IPS DF 6.9 (cell line): ENCODE data around the gene KYAT1.
"Not testable (repeated sequence)": the region's sequence is repeated elsewhere in the genome, so short reads cannot be mapped to it uniquely, and the experiment has no call there.

Experiments
- DNase-seq: peaks from one replicate; pipeline ENCODE4 v3.0.0-alpha.2; 2013; ENCODE audit warnings: low read depth, low spot score
- H3K27ac ChIP-seq: one replicate; pipeline ENCODE4 v1.5.1; 2013; ENCODE audit warnings: low read length, control low read depth
- H3K27me3 ChIP-seq: 2 replicates; pipeline ENCODE4 v1.6.1; 2013; ENCODE audit warnings: mild to moderate bottlenecking, low read length; ENCODE audit not compliant: control insufficient read depth, insufficient read depth
- H3K36me3 ChIP-seq: 2 replicates; pipeline ENCODE4 v1.6.1; 2013; ENCODE audit warnings: low read length; ENCODE audit not compliant: control insufficient read depth, insufficient read depth
- H3K4me1 ChIP-seq: 2 replicates; pipeline ENCODE4 v1.6.1; 2013; ENCODE audit warnings: low read length; ENCODE audit not compliant: control insufficient read depth, insufficient read depth
- H3K4me3 ChIP-seq: 2 replicates; pipeline ENCODE4 v1.5.1; 2013; ENCODE audit warnings: mild to moderate bottlenecking, low read length
- H3K9me3 ChIP-seq: 2 replicates; pipeline ENCODE4 v1.6.1; 2013; ENCODE audit warnings: low read length, inconsistent platforms; ENCODE audit not compliant: control insufficient read depth, insufficient read depth
- WGBS: extraction: QIAGEN DNeasy Blood & Tissue Kit; methylation state at CpG from one replicate; pipeline ENCODE4 v1.1.7; 2013; ENCODE audit warnings: mixed read lengths, missing lambda C conversion rate; ENCODE audit not compliant: insufficient read length, insufficient coverage; 5-methylcytosine and 5-hydroxymethylcytosine counted together

The KYAT1 gene

GRCh38 chr9:128810873-128811272 is 70.9 kb downstream of the KYAT1 start:
- WGBS, result no CpG with 5 or more reads among the region's 5 CpGs
- no peak overlapping the region for H3K27ac ChIP-seq

DNA sequence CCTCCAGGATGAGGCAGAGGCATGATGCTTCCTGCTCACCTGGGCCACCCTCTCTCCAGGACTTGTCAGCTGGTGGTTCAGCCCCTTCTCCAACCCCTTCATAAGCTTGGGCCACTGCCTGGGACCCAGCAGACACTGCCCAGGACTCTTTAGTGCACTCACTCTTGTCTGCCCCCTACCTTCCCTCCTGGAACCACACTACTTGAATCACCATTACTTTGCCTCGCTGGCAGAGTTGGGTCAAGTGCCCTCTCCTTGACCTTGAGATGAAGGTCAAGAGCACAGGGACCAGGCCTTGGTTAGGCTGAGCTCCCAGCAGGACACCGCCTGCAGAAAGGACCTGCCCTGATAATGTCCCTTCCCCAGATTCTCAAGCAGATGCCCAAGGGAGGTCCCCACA is 71.9 kb downstream of the KYAT1 start:
- H3K27me3 ChIP-seq, result no peaks in the 10 kb centered on the region
- peaks cover 17% of the 10 kb centered on the region for H3K36me3 ChIP-seq
- DNase-seq, result no peak
- H3K9me3 ChIP-seq, result no peaks in the 10 kb centered on the region
- WGBS, result no CpG with 5 or more reads among the region's 2 CpGs
- no peaks in the 10 kb centered on the region for H3K4me1 ChIP-seq
- H3K27ac ChIP-seq, result no peak overlapping the region
- no peak overlapping the region for H3K4me3 ChIP-seq

More at GRCh38 chr9:128810873-128811272, 70.9 kb downstream of the KYAT1 start:
- no peaks in the 10 kb centered on the region for H3K4me1 ChIP-seq
- H3K36me3 ChIP-seq, result peaks cover 14% of the 10 kb centered on the region
- H3K4me3 ChIP-seq, result no peak overlapping the region
- H3K27me3 ChIP-seq, result no peaks in the 10 kb centered on the region
- H3K9me3 ChIP-seq, result no peaks in the 10 kb centered on the region
- DNase-seq, result no peak

DNA sequence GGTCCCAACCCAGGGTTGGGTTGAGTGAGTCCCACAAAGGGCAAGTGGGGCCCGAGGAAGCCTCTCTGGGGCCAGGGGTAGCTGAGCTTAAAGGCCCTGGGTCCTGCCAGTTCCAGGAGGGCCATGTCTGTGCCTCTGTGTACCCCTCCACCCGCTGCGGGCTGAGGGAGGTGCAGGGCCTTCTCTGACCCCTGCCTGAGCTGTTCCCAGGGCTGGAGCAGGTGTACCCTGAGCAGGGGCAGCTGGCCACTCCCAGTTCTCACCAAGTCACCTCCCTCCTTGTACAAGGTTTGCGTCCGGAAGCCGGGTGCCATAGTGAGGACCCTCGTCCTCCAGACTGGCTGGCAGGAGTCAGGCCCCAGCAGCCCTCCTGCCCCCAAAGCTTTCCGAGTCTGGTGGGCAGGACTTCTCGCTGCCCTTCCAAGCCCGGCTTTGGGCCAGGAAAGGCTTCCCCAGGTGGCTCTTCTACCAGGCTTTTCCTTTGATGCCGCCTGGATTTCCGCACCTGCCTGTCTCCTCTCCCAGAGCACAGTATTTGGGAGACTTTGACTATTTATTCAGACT is 72.6 kb downstream of the KYAT1 start:
- H3K27me3 ChIP-seq, result no peaks in the 10 kb centered on the region
- no peak overlapping the region for H3K4me3 ChIP-seq
- H3K9me3 ChIP-seq, result no peaks in the 10 kb centered on the region
- no peak overlapping the region for H3K27ac ChIP-seq
- H3K4me1 ChIP-seq, result no peaks in the 10 kb centered on the region
- no CpG with 5 or more reads among the region's 12 CpGs for WGBS
- no peak for DNase-seq
- H3K36me3 ChIP-seq, result peaks cover 17% of the 10 kb centered on the region

- DNase-seq, result no peak
- H3K36me3 ChIP-seq, result peaks cover 21% of the 10 kb centered on the region
Observed at GRCh38 chr9:128808543-128808942, 73.2 kb downstream of the KYAT1 start.

DNA sequence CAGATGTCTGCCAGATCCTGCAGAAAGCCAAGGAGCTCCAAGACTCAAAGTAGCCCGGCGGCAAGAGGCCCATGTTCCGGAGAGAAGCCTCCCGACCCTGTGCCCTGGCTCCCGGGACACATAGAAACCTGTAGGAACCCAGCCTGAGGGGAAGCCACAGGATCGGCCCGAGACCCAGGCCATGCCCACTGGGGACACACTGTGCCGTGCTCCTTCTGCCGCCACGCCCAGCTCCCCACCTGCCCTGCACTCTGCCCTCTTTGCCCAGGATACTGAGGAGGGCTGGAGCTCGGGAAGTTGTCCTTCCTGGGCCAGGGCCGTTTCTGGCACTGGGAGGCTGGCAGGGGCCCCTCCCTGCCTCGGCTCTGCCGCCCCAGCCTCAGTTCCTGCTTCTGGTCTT is 73.9 kb downstream of the KYAT1 start:
- Histone ChIP-seq H3K9me3 (no peaks in the 10 kb centered on the region), H3K4me1 (no peaks in the 10 kb centered on the region), H3K4me3 (no peak overlapping the region), H3K27me3 (no peaks in the 10 kb centered on the region), H3K27ac (no peak overlapping the region), H3K36me3 (peaks cover 24% of the 10 kb centered on the region)
- no peak for DNase-seq
- WGBS, result no CpG with 5 or more reads among the region's 14 CpGs

More at GRCh38 chr9:128808543-128808942, 73.2 kb downstream of the KYAT1 start:
- no peak overlapping the region for H3K27ac ChIP-seq
- H3K9me3 ChIP-seq, result no peaks in the 10 kb centered on the region
- WGBS, result no CpG with 5 or more reads among the region's 3 CpGs
- H3K27me3 ChIP-seq, result no peaks in the 10 kb centered on the region
- H3K4me3 ChIP-seq, result no peak overlapping the region
- H3K4me1 ChIP-seq, result no peaks in the 10 kb centered on the region

DNA sequence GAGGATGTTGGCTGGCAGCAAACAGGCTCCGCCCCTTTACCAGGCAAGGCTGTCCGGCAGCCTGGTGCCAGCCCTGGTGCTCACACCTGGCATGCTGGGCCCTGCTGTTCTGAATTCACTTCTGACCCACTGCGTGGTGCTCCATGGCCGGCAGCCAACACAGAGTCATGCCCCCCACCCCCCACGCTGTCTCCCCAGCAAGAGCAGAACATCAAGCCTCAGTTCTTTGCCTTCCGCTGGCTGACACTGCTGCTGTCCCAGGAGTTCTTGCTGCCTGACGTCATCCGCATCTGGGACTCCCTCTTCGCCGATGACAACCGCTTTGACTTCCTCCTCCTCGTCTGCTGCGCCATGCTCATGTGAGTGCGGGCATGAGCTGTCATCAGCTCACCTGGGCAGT is 76.1 kb downstream of the KYAT1 start:
- Histone ChIP-seq H3K27me3 (no peaks in the 10 kb centered on the region), H3K4me3 (no peak overlapping the region), H3K9me3 (no peaks in the 10 kb centered on the region), H3K27ac (no peak overlapping the region), H3K36me3 (peaks cover 24% of the 10 kb centered on the region), H3K4me1 (no peaks in the 10 kb centered on the region)
- DNase-seq, result no peak
- WGBS, result no CpG with 5 or more reads among the region's 14 CpGs

DNA sequence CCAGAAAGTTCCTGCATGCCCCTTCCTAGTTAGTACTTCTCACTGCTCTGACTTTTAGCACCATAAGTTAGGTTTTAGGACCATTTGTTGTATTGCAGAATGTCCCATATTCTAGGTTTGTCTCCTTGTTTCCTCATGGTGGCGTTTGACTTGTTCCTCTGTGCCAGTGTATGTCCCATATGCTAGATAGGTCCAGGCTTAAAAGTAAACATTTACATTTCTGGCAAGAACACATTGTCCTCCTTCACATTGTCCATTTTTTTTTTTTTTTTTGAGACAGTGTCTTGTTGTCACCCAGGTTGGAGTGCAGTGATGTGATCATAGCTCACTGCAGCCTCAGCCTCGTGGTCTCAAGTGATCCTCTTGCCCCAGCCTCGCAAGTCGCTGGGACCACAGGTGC is 79.3 kb downstream of the KYAT1 start:
- no peaks in the 10 kb centered on the region for H3K4me1 ChIP-seq
- WGBS, result no CpG with 5 or more reads among the region's 4 CpGs
- H3K27ac ChIP-seq, result no peak overlapping the region
- DNase-seq, result no peak
- H3K4me3 ChIP-seq, result no peak overlapping the region
- peaks cover 24% of the 10 kb centered on the region for H3K36me3 ChIP-seq
- H3K27me3 ChIP-seq, result no peaks in the 10 kb centered on the region
- no peaks in the 10 kb centered on the region for H3K9me3 ChIP-seq

GRCh38 chr9:128800061-128800460 is 81.7 kb downstream of the KYAT1 start:
- Histone ChIP-seq H3K36me3 (peaks cover 12% of the 10 kb centered on the region), H3K9me3 (no peaks in the 10 kb centered on the region), H3K27ac (no peak overlapping the region), H3K4me3 (no peak overlapping the region), H3K27me3 (no peaks in the 10 kb centered on the region), H3K4me1 (no peaks in the 10 kb centered on the region)
- WGBS, result no CpG with 5 or more reads among the region's 7 CpGs
- DNase-seq, result no peak

DNA sequence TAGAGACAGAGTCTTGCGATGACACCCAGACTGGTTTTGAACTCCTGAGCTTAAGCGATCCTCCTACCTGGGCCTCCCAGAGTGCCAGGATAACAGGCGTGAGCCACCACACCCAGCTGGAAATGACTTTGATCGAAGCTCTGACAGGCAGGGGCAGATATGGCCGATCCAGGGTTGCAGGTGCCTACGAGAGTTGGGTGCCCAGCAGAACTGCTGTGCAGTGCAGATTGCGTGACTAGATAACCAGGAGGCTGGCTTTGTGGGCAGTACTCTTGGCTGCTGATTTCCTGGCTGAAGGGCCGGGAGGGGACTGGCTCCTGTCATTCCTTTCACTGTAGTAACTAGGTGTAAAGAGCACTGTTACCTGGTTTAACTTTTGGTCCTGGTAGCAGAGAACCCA is 82.9 kb downstream of the KYAT1 start:
- WGBS, result no CpG with 5 or more reads among the region's 8 CpGs
- Histone ChIP-seq H3K27ac (no peak overlapping the region), H3K36me3 (peaks cover 13% of the 10 kb centered on the region), H3K4me1 (no peaks in the 10 kb centered on the region), H3K4me3 (no peak overlapping the region), H3K9me3 (no peaks in the 10 kb centered on the region), H3K27me3 (no peaks in the 10 kb centered on the region)
- DNase-seq, result no peak

DNA sequence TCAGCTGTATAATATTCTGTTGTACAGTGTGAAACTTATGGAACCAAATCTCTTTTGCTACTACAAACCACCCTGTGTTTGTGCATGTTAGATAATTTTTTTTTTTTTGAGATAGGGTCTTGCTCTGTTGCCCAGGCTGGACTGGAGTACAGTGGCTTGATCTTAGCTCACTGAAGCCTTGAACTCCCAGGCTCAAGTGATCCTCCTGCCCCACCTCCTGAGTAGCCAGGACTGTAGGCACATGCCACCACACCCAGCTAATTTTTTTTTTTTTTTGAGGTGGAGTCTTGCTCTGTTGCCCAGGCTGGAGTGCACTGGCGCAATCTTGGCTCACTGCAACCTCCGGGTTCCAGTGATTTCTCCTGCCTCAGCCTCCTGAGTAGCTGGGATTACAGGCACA is 86.8 kb downstream of the KYAT1 start:
- not testable (repeated sequence) for H3K4me1 ChIP-seq, H3K9me3 ChIP-seq, H3K4me3 ChIP-seq, DNase-seq, H3K27me3 ChIP-seq, H3K27ac ChIP-seq
- H3K36me3 ChIP-seq, result peaks cover 28% of the 10 kb centered on the region
- WGBS, result no CpG with 5 or more reads among the region's 2 CpGs

- no peaks in the 10 kb centered on the region for H3K9me3 ChIP-seq
- H3K36me3 ChIP-seq, result peaks cover 23% of the 10 kb centered on the region
- no peak overlapping the region for H3K27ac ChIP-seq
- DNase-seq, result no peak
- no peaks in the 10 kb centered on the region for H3K27me3 ChIP-seq
- no peak overlapping the region for H3K4me3 ChIP-seq
- no peaks in the 10 kb centered on the region for H3K4me1 ChIP-seq
- no CpG with 5 or more reads among the region's 8 CpGs for WGBS
Observed at GRCh38 chr9:128792978-128793686, 88.6 kb downstream of the KYAT1 start.
